Measurements from ENCODE around the gene DPRX.

The DPRX gene

DNA sequence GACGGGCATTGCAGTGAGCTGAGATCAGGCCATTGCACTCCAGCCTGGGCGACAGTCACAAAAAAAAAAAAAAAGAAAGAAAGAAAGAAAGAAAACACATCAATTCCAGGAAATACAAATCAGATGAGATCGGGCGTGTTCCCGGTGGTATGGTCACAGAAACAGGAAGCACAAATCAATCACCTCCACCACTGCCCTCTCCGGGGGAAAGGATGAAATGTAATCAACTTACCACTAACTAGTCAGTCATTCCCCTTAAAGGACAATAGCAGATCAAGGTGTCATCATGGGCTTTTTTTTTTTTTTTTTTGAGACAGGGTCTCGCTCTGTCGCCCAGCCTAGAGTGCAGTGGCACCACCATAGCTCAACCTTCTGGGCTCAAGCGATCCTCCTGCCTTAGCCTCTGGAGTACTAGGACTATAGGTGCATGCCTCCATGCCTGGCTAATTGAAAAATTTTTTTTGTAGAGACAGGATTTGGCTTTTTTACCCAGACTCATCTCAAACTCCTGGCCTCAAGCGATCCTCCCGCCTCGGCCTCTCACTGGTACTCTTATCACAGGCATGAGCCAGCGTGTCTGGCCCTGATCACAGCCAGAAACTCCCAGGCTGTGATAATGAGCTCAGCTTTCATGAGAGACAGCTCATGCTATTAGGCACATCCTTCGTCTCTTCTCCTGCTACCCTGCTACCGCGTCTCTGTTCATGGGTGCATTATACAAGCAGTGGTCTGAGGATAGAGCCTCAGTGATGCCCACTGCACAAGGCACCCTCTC lies 6.8 kb upstream of the DPRX start:
- H3K79me2 ChIP-seq (ENCODE audit: insufficient read depth, low read depth) = no peaks in the 10 kb centered on the region
- H2AFZ ChIP-seq (ENCODE audit: low read depth) = no peak overlapping the region
- H3K27ac ChIP-seq = no peak overlapping the region
- H3K36me3 ChIP-seq (ENCODE audit: insufficient read depth) = no peaks in the 10 kb centered on the region
- no peaks in the 10 kb centered on the region for H3K27me3 ChIP-seq (ENCODE audit: insufficient read depth, low read depth)
- H3K4me1 ChIP-seq (ENCODE audit: low read depth, poor library complexity, severe bottlenecking) = no peaks in the 10 kb centered on the region
- H3K4me3 ChIP-seq (IDR thresholded peaks at IDR 0.05; ENCODE audit: insufficient read depth, low read depth, low read length) = no peak overlapping the region
- no peak overlapping the region for H3K4me2 ChIP-seq
- H4K20me1 ChIP-seq (ENCODE audit: insufficient read depth) = no peaks in the 10 kb centered on the region
- TF ChIP-seq, protein P1, sequence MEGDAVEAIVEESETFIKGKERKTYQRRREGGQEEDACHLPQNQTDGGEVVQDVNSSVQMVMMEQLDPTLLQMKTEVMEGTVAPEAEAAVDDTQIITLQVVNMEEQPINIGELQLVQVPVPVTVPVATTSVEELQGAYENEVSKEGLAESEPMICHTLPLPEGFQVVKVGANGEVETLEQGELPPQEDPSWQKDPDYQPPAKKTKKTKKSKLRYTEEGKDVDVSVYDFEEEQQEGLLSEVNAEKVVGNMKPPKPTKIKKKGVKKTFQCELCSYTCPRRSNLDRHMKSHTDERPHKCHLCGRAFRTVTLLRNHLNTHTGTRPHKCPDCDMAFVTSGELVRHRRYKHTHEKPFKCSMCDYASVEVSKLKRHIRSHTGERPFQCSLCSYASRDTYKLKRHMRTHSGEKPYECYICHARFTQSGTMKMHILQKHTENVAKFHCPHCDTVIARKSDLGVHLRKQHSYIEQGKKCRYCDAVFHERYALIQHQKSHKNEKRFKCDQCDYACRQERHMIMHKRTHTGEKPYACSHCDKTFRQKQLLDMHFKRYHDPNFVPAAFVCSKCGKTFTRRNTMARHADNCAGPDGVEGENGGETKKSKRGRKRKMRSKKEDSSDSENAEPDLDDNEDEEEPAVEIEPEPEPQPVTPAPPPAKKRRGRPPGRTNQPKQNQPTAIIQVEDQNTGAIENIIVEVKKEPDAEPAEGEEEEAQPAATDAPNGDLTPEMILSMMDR (conservative IDR thresholded peaks at IDR 0.05; ENCODE audit: low read depth, low read length) = no peak
- H3K9ac ChIP-seq = no peak overlapping the region

DNA sequence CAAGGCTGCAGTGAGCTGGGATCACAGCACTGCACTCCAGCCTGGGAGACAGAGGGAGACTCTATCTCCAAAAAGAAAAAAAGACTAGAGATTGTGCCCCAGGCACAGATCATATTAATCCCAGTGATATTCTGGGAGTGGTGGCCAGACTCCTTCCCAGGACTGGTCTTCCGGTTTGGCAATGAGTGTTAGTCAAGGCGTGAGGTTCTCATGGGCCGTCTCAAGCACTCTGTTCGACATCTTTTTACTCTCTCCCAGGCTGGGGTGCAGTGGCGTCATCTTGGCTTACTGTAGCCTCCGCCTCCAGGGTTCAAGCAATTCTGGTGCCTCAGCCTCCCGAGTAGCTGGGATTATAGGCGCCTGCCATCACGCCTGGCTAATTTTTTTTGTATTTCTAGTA lies 5.3 kb upstream of the DPRX start:
- H3K27me3 ChIP-seq (ENCODE audit: insufficient read depth, low read depth) = no peaks in the 10 kb centered on the region
- H3K4me1 ChIP-seq (ENCODE audit: low read depth, poor library complexity, severe bottlenecking) = no peaks in the 10 kb centered on the region
- H3K4me2 ChIP-seq = no peak overlapping the region
- no peak overlapping the region for H3K27ac ChIP-seq
- TF ChIP-seq, protein P1 (conservative IDR thresholded peaks at IDR 0.05; ENCODE audit: low read depth, low read length) = no peak
- no peak overlapping the region for H3K4me3 ChIP-seq (IDR thresholded peaks at IDR 0.05; ENCODE audit: insufficient read depth, low read depth, low read length)
- H2AFZ ChIP-seq (ENCODE audit: low read depth) = no peak overlapping the region
- H3K79me2 ChIP-seq (ENCODE audit: insufficient read depth, low read depth) = no peaks in the 10 kb centered on the region
- no peak overlapping the region for H3K9ac ChIP-seq
- H4K20me1 ChIP-seq (ENCODE audit: insufficient read depth) = no peaks in the 10 kb centered on the region
- H3K36me3 ChIP-seq (ENCODE audit: insufficient read depth) = no peaks in the 10 kb centered on the region

DNA sequence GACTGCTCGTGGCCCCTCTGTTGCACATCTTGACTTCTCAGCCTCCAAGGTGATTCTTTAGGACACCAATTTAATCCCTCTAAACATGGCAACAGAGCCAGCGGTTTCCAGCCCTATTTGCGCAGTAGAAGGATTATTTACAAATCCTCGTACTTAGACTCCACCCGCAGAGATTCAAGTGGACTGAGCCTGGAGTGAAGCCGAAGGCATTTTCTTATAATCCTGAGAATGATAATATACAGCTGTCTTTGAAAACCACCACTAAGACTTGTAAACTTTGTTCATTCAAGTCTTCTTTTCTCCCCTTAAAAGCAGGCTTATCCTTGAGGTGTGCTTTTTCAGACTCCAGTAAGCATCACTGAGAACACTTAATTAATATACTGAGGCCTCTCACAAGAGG lies 4.8 kb upstream of the DPRX start:
- Histone ChIP-seq H3K4me1 (ENCODE audit: low read depth, poor library complexity, severe bottlenecking) (no peaks in the 10 kb centered on the region), H3K79me2 (ENCODE audit: insufficient read depth, low read depth) (no peaks in the 10 kb centered on the region), H3K4me2 (no peak overlapping the region), H3K36me3 (ENCODE audit: insufficient read depth) (no peaks in the 10 kb centered on the region), H4K20me1 (ENCODE audit: insufficient read depth) (no peaks in the 10 kb centered on the region), H3K4me3 (IDR thresholded peaks at IDR 0.05; ENCODE audit: insufficient read depth, low read depth, low read length) (no peak overlapping the region), H3K9ac (no peak overlapping the region), H2AFZ (ENCODE audit: low read depth) (no peak overlapping the region), H3K27me3 (ENCODE audit: insufficient read depth, low read depth) (no peaks in the 10 kb centered on the region), H3K27ac (no peak overlapping the region)
- TF ChIP-seq, protein P1 (conservative IDR thresholded peaks at IDR 0.05; ENCODE audit: low read depth, low read length) = no peak

DNA sequence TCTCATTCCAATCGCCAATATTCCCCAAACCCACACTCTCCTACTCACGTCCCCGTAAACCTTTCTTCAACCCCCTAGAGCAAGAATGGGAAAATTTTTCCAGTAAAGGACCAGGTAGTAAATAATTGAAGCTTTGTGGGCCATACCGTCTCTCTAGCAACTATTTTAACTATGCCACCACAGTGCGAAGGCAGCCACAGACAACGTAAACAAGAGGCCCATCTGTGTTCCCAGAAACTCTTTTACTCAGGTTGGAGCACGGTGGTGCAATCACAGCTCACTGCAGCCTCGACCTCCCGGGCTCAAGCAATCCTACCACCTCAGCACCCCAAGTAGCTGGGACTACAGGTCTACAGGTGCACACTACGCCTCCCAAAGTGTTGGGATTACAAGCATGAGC lies 3.0 kb downstream of the DPRX start:
- Histone ChIP-seq H3K27me3 (ENCODE audit: insufficient read depth, low read depth) (0 out of 2 replicates have a peak, but pooled peaks cover 2% of the 10 kb centered on the region), H4K20me1 (ENCODE audit: insufficient read depth) (no peaks in the 10 kb centered on the region), H3K4me1 (ENCODE audit: low read depth, poor library complexity, severe bottlenecking) (no peaks in the 10 kb centered on the region), H2AFZ (ENCODE audit: low read depth) (no peak overlapping the region), H3K9ac (no peak overlapping the region), H3K36me3 (ENCODE audit: insufficient read depth) (no peaks in the 10 kb centered on the region), H3K4me2 (no peak overlapping the region), H3K79me2 (ENCODE audit: insufficient read depth, low read depth) (no peaks in the 10 kb centered on the region), H3K4me3 (IDR thresholded peaks at IDR 0.05; ENCODE audit: insufficient read depth, low read depth, low read length) (no peak overlapping the region), H3K27ac (no peak overlapping the region)
- TF ChIP-seq, protein P1 (conservative IDR thresholded peaks at IDR 0.05; ENCODE audit: low read depth, low read length) = no peak

Data from KMS-11 (cell line).